GM19324 (cell line): ENCODE results near the gene SLC34A3.

Experiments
- ATAC-seq: cut with Tn5 transposase; IDR thresholded peaks from one replicate; pipeline ENCODE4 v1.9.1; 2021; ENCODE audit warnings: mild to moderate bottlenecking, moderate library complexity; ENCODE audit not compliant: unreplicated experiment, low FRiP score

Gene SLC34A3

GRCh38 chr9:137230705-137231371 is at the start of gene SLC34A3:
Gene SLC34A3 (plus strand): TSS chr9:137230901. CDS start chr9:137231703, 802 bp downstream.
- ATAC-seq: no peak

- ATAC-seq: no peak
Measured at GRCh38 chr9:137181680-137182079, 49.0 kb upstream of the SLC34A3 start.

GRCh38 chr9:137182836-137183235 is 47.9 kb upstream of the SLC34A3 start:
- ATAC-seq: no peak

GRCh38 chr9:137183980-137184595 is 46.6 kb upstream of the SLC34A3 start:
- ATAC-seq: no peak

GRCh38 chr9:137184881-137185660 is 45.6 kb upstream of the SLC34A3 start:
- ATAC-seq: no peak

- ATAC-seq: no peak
Measured at GRCh38 chr9:137185921-137186320, 44.8 kb upstream of the SLC34A3 start.

- ATAC-seq: no peak
Measured at GRCh38 chr9:137186385-137186784, 44.3 kb upstream of the SLC34A3 start.

GRCh38 chr9:137187386-137187785 is 43.3 kb upstream of the SLC34A3 start:
- ATAC-seq: no peak

GRCh38 chr9:137188086-137188489 is 42.6 kb upstream of the SLC34A3 start:
- no peak for ATAC-seq

GRCh38 chr9:137188490-137189296 is 42.0 kb upstream of the SLC34A3 start, which contains the start of the genes ANAPC2 and SSNA1:
Gene ANAPC2 (minus strand): TSS chr9:137188560. CDS start chr9:137188532, 28 bp downstream.
Gene SSNA1 (plus strand): TSS chr9:137188676. CDS start chr9:137188727, 51 bp downstream.
- ATAC-seq: peak; percentile 86

GRCh38 chr9:137189297-137190295 is 41.1 kb upstream of the SLC34A3 start:
- no peak for ATAC-seq

- ATAC-seq: no peak
Measured at GRCh38 chr9:137190315-137190856, 40.3 kb upstream of the SLC34A3 start.

- no peak for ATAC-seq
Measured at GRCh38 chr9:137191245-137191644, 39.5 kb upstream of the SLC34A3 start.

- no peak for ATAC-seq
Measured at GRCh38 chr9:137191691-137192447, 38.8 kb upstream of the SLC34A3 start.

- no peak for ATAC-seq
Measured at GRCh38 chr9:137192448-137192780, 38.3 kb upstream of the SLC34A3 start.

- no peak for ATAC-seq
Measured at GRCh38 chr9:137192859-137193258, 37.8 kb upstream of the SLC34A3 start.

- ATAC-seq: no peak
Measured at GRCh38 chr9:137193771-137194170, 36.9 kb upstream of the SLC34A3 start.

- no peak for ATAC-seq
Measured at GRCh38 chr9:137194388-137194787, 36.3 kb upstream of the SLC34A3 start.
